COLO668 (cell line): ENCODE data around the gene SCYGR3.

Experiments
- DNase-seq: peaks from one replicate; lab custom pipeline; 2025; ENCODE audit not compliant: unreplicated experiment; lab: John Stamatoyannopoulos, UW

Gene SCYGR3, protein sequence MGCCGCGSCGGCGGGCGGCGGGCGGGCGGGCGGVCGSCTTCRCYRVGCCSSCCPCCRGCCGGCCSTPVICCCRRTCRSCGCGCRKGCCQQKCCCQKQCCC

DNA sequence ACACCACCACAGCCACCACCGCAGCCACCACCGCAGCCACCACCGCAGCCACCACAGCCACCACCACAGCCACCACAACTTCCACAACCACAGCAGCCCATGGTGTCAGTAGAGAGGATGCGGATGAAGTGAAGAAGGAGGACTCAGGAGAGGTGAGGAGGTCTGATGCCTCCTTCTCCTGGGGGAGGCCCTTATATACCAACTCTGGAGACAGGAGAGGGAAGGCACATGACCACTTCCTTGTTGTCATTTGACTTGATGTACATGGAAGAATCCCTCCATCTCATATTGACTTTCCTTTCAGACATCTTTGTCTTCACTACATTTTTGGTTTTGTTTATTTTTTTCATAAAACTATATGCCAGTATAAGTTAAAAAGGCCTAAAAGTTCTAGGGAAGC, at the start of gene SCYGR3:
Gene SCYGR3 (minus strand): TSS at position 101 of the 400 bp plus-strand sequence. CDS start 0 bp downstream, at position 101.
- no peak for DNase-seq

DNA sequence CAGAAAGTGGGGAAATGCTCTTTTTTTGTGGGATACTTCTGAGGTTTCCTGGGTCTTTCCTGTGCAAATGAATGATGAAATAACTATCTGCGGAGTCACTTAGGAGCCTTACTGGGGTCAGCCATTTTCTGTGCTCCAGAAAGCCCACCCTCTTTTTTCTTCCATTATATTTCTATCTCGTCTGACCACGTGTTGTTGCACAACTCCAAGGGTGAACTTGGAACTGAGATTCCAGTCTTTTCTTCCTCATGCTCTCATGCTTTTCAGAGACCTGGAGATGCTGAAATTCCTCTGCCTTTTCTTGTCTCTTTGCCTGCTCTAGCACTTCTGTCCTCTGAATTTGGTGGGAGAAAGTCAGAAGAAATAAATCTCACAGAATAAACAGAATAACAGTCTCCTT, 47.2 kb upstream of the SCYGR3 start:
- DNase-seq, result no peak

DNA sequence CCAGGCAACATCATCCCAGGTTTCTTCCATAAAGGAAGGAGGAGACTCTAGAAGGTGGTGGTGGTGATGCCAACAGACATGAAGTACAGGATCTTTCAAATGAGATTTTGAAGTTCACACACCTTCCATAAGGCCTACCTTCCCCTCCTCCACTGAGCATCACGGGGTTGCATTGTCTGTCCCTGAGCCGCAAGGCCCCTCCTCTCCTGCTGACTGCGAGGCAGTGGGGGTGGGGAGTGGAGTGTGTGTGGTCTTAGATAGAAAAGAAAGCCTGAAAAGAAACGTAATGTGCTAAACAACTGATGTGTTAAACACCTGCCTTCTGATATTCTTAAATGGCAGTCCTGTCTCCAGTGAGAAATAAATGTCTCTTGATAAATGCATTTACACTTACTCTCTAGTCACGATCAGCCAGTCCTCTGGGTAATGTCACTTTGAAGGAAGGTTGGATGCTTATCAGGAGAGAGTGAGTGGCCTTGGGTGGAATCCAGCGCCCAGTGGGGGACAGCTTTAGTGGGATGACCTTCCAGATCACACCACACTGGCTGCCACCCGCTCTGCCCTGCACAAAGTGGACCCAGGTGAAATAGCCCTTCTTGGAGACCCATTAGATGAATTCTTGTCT, 46.5 kb upstream of the SCYGR3 start:
- DNase-seq, result no peak

DNA sequence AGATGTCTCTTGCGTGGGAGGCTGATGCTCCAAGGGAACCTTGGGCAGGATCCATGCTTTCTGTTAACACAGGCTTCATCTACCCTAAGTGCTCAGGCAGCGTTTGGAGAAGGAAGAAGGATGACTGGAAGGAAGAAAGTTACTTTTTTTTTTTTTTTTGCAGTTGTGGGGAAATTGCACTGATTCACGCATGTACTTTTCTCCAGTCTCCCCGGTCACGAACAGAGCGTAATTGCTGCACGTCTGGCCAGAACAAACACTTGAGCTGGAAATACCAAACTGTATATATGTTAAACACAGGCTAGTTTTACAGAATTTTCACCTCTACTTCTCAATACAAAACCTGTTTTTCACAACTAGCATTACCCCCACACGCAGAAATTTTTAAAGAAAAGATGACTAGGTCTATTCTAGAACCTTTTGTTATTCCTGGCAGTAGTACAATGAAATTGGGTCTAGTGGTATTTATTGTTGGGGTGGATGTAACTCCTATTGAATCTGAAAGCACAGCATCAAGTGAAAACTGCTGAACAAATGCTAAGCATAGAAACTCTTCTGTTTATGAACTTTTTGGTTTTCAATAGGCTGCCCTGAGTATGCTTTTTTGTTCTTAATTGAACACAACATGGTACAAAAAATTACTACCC, 42.7 kb upstream of the SCYGR3 start:
- no peak for DNase-seq

DNA sequence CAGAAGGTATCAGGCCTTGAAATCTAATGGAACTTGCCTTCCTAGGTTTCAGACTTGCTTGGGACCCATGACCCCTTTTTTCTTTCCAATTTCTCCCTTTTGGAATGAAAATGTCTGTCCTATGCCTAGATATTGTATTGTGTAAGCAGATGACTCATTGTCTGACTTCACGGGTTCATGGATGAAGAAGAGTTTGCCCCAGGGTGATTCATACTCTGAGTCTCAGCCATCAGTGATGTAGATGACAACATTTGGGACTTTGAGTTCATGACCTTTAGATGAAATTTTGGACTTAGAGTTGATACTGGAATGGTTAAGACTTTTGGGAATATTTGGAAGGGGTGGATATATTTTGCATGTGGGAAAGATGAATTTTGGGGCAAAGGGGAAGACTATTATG, 40.8 kb upstream of the SCYGR3 start:
- no peak for DNase-seq

DNA sequence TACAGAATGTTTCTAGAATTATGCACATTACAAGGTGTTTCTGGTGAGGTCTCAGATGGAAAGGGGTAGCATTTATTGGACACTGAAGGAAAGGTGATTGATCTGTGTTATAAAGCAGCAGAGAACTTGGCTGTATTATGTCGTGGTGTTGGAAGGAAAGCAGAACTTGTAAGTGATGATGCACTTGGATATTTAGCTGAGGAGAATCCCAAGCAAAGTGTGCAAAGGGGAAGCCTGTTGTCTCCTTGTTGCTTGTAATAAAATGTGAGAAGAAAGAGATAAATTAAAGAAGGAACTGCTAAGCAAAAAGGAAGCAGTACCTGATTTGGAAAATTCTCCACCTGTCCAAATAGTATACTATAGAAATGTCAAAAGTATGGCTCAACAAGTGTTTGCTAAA, 39.8 kb upstream of the SCYGR3 start:
- DNase-seq, result no peak

DNA sequence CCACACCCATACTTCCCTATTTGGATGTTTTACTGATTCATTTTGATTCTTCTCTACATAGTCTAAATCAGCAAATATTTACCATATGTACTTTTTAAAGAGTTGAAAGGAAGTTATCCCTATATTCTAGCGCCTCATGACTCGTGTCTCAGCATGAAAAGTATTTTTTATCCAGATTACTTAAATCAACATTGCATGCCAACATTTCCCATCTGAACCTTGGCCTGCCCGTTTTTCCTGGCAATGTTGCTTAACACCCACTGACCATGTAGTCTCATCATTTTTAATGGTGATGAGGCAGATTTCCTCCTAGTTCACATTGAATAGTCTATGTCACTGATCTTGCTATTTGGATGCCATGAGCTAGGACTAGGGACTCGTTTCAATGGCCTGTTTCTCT, 38.8 kb upstream of the SCYGR3 start:
- no peak for DNase-seq

DNA sequence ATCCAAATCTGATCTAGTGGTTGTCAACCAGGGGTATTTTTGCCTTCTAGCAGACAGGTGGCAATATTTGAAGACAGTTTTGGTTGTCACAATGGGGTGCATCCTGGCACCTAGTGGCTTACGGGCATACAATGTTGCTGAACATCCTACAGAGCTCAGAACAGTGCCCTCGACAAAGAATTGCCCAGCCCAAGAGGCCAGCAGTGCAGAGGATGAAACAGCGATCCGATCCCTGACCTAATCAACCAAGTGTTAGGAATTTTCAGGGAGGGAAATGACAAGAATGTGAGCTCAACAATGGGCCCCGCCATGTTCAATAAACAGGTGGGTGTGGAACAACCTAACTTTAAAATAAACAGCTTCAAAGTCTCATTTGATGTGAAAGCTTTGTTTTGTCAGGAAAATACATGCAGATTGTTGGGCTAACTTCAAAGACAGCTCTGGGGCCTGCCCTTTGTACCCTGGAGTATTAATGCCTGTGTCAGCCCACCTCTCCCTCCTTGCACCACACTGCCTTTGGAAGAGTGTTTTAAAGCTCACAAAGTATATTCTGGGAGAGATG, 29.4 kb upstream of the SCYGR3 start:
- DNase-seq, result no peak

DNA sequence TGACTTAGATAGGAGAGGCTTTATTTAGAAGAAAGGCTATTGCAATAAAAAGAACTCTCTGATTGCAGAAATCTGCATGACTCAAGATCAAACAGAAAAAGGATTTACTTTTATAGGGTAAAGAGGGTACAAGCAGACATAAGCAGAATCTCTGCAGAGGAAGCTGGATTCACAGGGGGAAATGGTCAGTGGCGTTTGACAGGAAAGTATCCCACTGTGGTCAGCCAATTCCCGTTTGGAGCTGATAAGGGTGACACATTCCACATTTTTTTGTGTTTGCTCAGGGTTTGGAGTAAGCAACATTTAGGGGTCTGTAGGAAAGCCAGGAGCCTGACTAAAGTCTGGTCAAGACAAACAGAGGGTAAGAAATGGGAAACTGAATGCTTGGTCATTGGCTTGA, 28.0 kb upstream of the SCYGR3 start:
- no peak for DNase-seq

DNA sequence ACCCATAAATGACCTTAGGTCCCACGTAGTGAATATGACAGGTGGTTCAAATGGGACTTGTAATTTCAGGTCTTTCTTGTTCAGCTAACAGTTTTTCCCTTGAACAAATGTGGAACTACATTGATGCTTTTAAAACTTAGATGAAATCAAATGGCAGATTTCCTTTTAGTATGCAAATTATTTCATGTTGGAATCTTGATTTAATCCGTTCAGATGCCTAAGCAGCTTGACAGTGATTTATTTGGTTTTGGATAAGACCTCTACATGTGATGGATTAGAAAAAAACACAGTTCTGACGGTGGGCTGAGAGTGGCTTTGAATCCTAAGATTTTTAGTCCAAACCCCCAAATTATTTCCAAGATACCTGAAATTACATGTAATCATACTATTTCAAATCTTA, 19.6 kb upstream of the SCYGR3 start:
- DNase-seq, result no peak

DNA sequence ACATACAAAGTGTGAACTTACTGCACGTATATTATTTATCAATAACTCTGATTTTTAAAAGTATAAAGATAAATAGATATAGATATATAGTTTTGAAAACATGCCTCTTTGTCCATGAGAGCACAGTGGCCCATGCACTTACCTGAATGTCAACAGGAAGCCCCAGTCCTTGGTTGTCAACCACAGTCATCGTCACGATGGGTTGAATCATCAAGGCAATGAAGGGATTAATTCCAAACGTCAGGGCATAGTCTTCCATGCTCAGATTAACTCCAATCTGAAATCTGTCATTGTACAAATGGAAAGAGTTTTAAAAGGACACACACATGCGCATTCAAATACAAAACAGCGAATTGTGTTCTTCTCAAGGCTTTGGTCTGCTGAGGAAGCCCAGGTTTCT, 18.2 kb upstream of the SCYGR3 start:
- no peak for DNase-seq

DNA sequence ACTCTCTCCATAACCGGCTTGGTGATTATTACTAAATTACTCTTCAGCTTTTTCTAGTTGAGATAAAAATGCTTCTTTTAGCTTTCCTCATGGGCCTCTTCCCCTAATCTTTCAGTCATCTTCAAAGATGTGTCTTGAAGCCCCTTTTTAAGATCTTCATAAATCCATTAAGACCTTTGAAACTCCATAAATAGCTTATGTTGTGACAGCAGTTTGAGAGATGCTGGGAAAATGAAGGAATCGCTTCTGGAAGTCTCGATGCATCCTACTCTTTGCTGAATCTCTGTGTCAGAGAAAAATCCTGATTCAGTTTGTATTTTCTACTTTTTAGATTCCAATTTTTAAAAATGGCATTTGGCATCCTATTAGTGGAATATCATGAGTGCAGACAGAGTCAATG, 15.7 kb upstream of the SCYGR3 start:
- no peak for DNase-seq

DNA sequence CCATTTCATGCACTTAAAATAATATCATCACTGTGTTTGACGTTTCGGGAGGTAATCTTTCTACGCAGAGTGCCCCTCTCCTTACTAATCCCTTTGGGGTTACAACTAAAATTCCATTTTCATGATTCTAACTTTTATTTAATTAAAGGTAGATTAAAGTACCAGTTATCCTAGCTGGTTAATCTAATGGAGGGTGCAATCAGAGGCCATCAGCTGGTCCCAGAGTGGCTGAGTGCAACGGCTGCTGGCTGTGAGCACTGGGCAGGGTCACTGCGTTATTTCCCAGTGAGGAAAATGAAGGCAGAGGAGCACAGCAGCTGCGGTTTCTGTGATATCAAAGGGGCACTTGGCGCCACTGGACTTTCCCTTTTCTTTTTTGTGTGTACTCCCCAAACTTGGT, 14.8 kb upstream of the SCYGR3 start:
- DNase-seq, result no peak

DNA sequence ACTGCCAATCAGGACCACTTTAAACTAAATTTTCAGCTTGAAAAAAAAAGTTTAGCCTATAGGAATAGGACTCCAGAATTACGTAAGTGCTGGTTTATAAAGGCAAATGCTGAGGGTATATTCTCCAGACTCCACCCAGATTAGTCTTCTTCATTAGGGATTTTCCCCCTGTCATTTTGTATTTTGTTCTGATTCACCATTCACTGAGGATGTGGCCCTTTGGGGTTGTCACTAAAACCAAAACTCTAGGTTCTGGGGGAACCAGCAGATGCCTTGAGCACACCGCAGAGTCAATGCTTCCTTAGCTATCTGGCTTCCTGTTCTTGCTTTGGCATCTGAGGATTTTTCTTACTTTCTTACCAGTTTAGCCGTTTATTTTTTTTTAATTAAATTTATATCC, 13.1 kb upstream of the SCYGR3 start:
- DNase-seq, result no peak

DNA sequence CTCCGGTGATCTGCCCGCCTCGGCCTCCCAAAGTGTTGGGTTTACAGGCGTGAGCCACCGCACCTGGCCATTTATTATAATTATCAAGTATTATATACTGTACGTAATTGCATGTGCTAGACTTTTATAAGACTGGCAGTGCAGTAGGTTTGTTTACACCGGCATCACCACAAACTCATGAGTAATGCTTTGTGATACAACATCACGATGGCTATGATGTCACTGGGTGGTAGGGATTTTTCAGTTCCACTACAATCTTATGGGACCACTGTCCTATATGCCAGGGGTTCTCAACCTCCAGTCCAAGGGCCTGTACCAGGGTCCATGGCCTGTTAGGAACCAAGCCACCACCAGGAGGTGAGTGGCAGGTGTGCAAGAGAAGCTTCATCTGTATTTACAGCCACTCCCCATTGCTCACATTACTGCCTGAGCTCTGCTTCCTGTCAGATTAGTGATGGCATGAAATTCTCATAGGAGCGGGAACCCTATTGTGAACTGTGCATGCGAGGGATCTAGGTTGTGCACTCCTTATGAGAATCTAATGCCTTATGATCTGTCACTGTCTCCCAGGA, 12.0 kb upstream of the SCYGR3 start:
- DNase-seq, result no peak

DNA sequence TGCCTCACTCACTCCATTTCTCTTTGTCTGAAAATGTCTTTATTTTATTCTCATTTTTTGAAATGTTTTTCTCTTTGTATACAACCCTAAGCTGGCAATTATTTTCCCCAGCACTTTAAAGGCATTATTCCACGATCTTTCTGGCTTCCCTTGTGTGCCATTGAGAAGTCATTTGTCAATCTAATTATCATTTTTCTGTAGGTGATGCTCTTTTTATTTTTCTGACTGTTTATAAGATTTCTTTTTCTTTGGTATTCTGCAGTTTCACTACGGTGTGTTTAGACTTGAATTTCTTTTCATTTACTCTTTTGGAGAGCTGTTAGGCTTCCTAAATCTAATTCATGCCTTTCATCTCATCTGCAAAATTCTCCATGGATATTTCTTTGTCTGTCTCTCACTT, 10.8 kb upstream of the SCYGR3 start:
- no peak for DNase-seq

DNA sequence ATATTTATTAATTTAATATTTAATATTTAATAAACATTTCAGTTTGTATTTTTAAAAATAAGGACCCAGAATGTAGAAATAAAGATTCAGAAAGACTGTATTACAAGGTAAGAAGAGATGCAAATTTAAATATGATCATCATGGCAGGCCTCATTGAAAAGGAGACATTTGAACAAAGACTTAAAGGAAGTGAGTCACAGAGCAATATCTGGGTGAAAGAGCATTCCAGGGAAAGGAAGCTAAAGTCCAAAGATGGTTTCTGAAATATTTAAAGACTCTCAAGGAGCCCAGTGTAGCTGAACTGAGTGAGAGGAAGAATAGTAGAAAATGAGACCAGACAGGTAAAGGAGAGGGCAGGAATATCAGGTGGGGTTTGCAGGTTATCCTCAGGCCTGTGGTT, 8.6 kb upstream of the SCYGR3 start:
- no peak for DNase-seq

DNA sequence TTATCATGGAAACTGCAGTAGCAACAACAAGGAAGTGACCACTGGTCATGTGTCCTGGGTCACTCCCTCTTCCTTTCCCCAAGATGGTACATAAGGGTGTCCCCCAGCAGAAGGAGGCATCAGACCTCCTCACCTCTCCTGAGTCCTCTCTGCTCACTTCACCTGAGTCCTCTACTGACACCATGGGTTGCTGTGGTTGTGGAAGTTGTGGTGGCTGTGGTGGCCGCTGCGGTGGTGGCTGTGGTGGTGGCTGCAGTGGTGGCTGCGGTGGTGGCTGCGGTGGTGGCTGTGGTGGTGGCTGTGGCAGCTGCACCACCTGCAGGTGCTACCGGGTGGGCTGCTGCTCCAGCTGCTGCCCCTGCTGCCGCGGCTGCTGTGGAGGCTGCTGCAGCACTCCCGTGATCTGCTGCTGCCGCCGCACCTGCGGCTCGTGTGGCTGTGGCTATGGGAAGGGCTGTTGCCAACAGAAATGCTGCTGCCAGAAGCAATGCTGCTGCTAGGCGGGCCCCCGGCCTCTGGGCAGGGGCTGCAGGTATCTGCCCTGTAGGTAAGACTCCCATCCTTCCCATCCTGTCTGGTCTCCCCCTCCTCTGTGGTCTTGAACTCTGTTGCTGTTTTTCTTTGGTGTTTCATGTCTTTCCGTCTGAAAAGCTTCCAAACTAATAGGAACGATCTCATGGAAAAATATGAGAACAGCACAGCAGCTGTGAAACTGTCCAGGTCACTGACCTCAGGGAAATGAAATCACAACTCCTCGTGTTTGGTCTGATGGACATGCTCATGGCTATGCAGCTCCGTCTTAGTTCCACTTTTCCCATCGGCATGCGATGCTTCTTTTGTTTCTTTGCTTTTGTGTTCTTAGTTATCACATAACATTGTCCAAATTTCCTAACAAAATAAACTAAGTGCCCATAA, 2.9 kb upstream of the SCYGR3 start, which contains the start of gene SCYGR4:
Gene SCYGR4 (plus strand): TSS at position 183 of the 915 bp plus-strand sequence. CDS start 0 bp downstream, at position 183.
- DNase-seq, result no peak

DNA sequence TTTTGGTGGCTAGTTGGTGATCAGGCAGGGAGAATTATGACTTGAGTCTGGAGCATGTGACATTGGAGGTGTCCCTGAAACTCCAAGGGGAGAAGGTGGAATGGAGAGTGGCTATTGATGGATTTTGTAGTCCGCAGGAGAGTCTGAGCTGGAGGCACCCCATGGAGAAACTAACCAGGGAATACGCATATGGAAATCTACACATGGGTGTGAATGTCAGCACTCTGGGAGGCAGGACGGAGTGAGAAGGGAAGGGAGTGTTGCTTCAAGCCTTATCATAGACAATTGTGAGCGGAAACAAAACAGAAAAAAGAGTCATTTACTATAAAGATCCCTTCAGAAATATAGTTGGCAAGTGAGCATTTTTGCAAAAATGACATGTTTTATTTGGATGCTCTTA, 2.0 kb upstream of the SCYGR3 start:
- no peak for DNase-seq

DNA sequence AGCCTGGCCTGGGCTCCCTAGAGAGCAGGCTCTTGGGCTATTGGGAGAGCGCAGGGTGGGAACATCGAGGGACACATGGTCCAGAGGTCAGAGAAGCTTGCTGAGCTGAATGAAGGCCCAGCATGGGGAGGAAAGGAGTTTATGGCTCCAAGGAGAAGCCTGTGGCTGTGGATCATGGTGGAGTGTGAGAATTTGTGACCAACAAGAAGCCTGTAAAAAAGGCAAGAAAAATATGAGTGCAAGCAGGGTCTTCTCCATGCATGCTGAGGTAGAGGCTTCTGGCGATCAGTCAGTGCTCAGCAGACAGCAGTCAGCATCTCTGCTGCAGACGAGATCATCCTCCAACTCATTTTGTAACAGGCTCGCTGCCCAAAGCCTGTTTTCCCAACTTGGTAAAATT, 1.3 kb upstream of the SCYGR3 start:
- DNase-seq, result no peak

DNA sequence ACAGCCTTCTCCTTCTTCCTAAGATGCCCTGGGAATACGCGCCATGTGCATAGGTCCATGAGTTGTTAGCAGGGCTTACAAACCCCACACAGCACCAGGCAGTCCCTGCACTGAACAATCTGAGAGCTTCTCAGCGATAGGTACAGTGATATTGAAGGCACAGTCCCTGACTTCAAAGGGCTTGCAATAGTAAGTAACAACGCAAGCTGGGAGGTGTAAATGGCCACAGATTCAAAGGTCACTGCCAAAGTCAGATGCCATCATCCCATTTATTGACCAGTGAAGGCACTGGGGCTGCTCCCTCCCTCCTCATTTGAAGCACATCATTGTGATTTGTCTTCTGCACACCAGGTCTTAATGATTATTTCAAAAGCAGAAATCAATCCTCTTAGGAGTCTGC, 541 bp upstream of the SCYGR3 start:
- no peak for DNase-seq
